ENCODE results near the gene SNAI3. TPM values are rescaled to one million over a fixed set of nuclear protein-coding genes. Genes with fewer than 3 reads are reported as not detected.

SNAI3 gene
- total RNA-seq, 2 donors from 2014 or later: 8.4 to 10.5 TPM

DNA sequence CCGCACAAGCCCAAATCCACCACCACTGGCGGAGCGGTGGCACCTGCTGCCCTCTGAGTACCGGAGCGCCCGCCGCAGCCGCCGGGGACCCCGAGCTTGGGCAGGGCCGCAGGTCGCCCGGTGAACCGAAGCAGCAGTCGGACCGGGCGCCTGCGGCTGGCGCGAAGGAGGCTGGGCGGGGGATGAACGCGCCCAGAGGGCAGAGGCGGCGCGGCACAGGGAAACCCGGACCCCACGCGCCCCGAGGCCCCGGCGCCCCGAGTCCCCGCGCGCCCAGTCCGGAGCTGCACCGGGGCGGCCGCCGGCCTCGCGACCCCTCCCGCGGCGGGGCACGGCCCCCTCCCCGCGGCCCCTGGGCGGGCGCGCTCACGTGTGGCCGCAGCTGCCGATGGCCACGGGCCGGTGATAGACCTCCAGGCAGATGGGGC is 19.5 kb upstream of the SNAI3 start:
- peak; percentile 49 to 54 for DNase-seq
- H3K4me1 Mint-ChIP-seq (ENCODE audit: low read depth): peaks cover 71% of the 10 kb centered on the region
- no peaks in the 10 kb centered on the region for H3K9me3 Mint-ChIP-seq
- peak; percentile 17 to 18 for ATAC-seq (replicated peaks in 1 of 2)
- H3K4me3 Mint-ChIP-seq: peak overlapping the region; percentile 93
- no peaks in the 10 kb centered on the region for H3K36me3 Mint-ChIP-seq (ENCODE audit: insufficient read depth in 2 of 2)
- no peak overlapping the region for H3K27ac Mint-ChIP-seq
- no peaks in the 10 kb centered on the region for H3K27me3 Mint-ChIP-seq (ENCODE audit: low read depth)

DNA sequence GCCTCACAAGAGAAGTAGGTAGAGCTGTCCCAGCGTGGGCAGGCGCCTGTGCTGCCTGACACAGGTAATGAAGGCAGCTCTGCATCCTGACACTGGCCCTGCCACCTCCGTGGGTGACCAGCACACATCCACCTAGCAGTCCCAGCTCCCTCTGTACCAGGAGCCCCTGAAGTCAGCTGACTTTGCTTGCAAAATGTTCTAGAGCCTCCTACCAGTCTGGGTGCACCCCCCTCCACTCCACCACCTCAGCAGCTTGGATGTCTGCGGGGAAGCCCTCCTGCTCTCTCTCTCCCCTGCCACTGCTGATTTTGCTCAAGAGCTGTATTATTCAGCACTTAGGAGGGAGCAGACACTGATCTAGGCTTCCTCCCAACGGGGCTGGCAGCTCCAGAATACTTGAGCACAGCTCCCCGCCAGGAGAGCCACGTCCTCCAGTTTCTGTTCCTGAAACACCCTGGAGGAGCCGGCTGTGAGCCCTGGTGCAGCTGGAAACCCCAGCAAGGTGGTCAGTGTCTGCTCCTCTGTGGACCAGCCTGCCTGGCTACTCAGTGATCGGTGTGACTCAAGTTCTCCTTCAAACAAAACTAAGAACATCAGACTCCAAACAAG is 18.9 kb upstream of the SNAI3 start:
- H3K27me3 Mint-ChIP-seq (ENCODE audit: low read depth): no peaks in the 10 kb centered on the region
- peak overlapping the region; percentile 83 to 93 for H3K4me3 Mint-ChIP-seq
- H3K9me3 Mint-ChIP-seq: no peaks in the 10 kb centered on the region
- H3K4me1 Mint-ChIP-seq (ENCODE audit: low read depth): peaks cover 78% of the 10 kb centered on the region
- H3K36me3 Mint-ChIP-seq (ENCODE audit: insufficient read depth in 2 of 2): no peaks in the 10 kb centered on the region
- peak in 1 of 2 donors; percentile 29 for DNase-seq
- H3K27ac Mint-ChIP-seq: peak overlapping the region; percentile 52
- ATAC-seq (replicated peaks in 1 of 2): no peak

DNA sequence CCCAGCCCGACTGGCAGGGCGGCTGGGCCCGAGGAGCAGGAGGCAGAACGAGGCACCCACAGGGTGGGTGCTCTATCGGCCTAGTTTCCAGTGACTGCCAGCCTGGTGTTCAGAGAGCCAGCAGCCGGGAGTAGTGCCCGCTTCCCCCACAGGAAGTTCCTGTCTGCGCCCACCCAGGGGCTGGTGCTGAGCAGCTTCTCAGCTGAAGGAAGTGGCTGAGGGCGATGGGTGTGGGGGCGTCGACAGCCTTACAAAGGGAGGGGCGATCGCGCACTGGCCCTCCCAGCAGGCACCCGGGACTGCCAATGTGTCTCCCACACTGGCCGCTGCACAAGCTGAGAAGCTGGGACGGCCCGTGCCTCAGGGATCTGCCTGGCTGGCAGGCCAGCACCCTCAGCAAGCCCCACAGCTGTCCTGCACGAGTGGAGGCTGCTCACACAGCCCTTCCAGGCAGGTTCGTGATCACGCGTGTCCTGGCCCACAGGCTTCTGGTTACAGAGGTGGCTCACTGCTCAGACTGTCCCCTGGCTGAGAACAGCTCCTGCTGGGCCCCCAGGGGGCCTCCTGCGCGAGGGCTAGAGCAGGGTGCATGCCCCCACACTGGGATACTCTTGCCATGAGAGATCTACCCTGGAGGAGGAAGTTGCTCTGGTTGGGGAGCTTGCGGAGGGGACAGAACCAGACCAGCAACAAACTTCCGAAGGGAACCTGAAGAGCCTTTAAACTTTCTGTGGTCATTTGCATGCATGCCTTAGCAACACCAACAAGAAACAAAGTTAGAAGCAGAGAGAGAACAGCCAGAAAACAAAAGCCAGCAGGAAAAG is 17.4 kb upstream of the SNAI3 start:
- H3K36me3 Mint-ChIP-seq (ENCODE audit: insufficient read depth in 2 of 2): no peaks in the 10 kb centered on the region
- H3K27me3 Mint-ChIP-seq (ENCODE audit: low read depth): no peaks in the 10 kb centered on the region
- H3K27ac Mint-ChIP-seq: peak overlapping the region; percentile 7
- DNase-seq: peak; percentile 80 to 84
- peaks cover 77% of the 10 kb centered on the region for H3K4me1 Mint-ChIP-seq (ENCODE audit: low read depth)
- H3K4me3 Mint-ChIP-seq: peak overlapping the region; percentile 83 to 93
- ATAC-seq (replicated peaks in 1 of 2): peak; percentile 29 to 41
- no peaks in the 10 kb centered on the region for H3K9me3 Mint-ChIP-seq

DNA sequence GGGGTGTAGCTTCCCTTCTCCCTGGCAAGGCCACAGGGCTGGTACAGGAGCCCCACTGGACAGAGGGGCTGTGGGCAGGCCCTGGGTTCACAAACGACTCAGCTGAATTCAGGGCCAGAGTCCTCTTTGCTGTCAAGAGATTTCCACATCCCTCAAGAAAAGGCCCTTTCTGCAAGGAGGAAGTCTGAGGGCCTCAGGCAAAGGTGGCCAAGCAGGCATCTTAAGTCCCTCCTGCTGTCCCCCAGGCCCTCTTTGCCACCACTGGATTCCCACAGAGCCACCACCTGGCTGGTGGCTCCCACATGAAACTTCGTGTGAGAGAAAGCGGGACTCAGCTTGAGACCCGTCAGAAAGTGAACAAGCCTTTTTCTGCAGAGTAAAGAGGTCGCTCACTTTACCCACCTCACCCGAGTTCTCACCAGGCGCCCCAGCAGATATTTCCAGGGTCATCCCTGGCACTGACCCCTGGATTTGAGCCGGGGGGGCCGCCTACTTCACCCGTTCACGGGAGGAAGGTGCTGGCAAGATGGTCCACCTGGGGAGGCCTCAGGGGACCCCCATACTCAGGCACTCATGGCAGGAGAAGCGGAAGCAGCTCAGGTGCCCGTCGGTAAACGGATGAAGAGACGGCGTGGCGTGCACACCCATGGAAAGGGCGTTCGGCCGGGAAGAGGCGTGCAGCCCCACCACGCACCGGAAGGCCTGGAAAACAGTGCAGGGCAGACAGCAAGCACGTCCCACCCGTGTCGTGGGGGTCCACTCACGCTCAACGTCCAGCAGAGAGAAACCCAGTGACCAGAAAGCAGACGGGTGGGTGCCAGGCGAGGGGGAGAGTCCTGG is 16.3 kb upstream of the SNAI3 start:
- Mint-ChIP-seq H3K27me3 (ENCODE audit: low read depth) (no peaks in the 10 kb centered on the region), H3K4me1 (ENCODE audit: low read depth) (peaks cover 73% of the 10 kb centered on the region), H3K36me3 (ENCODE audit: insufficient read depth in 2 of 2) (no peaks in the 10 kb centered on the region), H3K9me3 (no peaks in the 10 kb centered on the region), H3K4me3 (peak overlapping the region; percentile 83 to 93), H3K27ac (peak overlapping the region; percentile 13)
- DNase-seq: no peak
- ATAC-seq (replicated peaks in 1 of 2): no peak

DNA sequence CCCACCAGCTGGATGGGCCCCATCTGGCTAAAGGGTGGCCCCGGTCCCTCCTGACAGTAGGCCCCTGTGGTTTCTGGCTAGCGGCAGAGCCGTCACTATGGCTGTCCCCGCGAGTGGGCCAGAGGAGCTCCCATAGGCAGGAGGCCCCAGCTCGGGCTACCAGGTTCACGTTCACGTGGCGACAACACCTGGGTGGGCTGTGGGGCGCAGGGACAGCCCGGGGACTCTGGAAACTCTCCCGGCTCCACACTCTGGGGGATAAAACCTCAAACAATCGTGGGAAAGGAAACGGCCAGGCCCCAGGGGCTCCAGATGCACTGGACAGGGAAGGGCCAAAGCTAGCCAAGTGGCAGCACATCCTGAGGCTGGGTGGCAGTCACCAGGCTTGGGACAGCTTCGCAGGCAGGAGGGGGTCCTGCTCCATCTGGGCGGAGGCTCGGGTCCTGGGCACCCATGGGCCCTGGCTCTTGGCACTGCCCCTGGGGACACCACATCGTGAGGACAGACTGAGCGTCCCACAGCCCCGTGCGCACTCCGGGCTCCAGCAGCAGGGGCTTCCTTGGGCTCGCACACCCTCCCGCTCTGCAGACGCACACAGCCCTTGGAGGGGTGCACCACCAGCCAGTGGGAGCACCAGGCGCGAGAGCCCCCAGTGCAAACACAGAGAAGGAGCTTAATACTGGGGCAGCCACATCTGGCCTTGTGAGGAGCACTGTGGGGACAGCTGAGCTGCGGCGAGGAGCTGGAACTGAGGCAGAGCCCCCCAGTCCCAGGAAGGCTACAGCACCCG is 15.5 kb upstream of the SNAI3 start:
- DNase-seq (peak in 1 of 2 donors; percentile 30), ATAC-seq (replicated peaks in 1 of 2) (no peak)
- Mint-ChIP-seq H3K4me1 (ENCODE audit: low read depth) (peaks cover 66% of the 10 kb centered on the region), H3K27me3 (ENCODE audit: low read depth) (no peaks in the 10 kb centered on the region), H3K4me3 (peak overlapping the region; percentile 83 to 93), H3K9me3 (no peaks in the 10 kb centered on the region), H3K27ac (peak overlapping the region; percentile 51), H3K36me3 (ENCODE audit: insufficient read depth in 2 of 2) (no peaks in the 10 kb centered on the region)

DNA sequence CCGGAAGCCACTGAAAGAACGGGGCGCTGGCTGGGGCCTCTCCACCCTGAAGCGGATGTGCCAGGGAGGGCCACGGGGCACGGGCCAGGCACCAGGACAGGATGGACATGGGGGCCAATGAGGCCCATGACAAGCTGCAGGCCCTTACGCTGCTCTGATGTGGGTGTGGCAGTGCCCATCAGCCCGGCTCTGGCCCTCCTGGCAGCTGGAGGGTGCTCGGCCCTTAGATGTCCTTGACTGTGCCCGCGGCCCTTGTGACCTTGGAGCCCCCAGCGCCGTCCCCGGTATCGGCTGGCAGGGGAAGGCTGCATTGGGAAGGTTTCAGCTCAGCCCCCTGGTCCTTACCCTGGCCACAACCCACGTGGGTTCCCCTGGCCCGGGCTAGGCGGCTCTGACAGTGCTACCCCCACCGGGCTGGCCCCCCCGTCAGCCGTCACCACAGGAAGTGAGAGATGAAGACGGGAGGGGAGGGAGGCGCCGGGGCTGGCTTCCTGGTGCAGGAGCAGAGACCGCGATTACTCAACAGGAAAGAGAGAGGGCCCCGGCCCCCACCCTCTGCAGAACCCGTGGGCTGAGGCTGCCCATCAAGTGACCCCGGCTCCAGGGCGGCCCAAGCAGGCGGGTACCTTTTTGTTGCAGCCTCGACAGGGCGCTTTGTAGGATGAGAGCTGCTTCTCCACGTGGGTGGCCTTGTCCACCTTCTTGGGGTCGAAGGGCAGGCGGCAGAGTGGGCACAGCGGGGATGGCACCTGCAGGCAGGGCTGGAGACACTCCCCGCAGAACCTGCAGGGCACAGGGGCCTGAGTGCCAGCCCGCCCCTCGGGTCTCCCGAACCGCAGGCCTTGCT is 14.6 kb upstream of the SNAI3 start:
- H3K4me1 Mint-ChIP-seq (ENCODE audit: low read depth): peaks cover 66% of the 10 kb centered on the region

DNA sequence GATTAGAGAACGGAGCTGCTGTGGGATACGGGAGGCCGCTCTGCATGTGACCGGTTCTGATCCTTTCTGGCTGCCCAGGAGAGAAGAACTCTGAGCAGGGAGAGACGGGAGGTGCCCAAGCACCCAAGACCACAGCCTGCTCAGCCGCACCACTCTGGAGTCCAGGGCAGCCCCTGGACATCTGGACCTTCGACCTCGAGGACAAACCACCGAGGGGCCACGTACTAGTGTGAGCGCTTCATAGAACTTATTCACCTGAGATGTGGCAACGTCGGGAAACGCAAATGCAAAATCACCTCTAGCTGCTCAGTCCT is 14.0 kb upstream of the SNAI3 start:
- Mint-ChIP-seq H3K27ac (peak overlapping the region; percentile 76), H3K4me3 (peak overlapping the region; percentile 83 to 93), H3K36me3 (ENCODE audit: insufficient read depth in 2 of 2) (no peaks in the 10 kb centered on the region), H3K4me1 (ENCODE audit: low read depth) (peaks cover 64% of the 10 kb centered on the region), H3K9me3 (no peaks in the 10 kb centered on the region), H3K27me3 (ENCODE audit: low read depth) (no peaks in the 10 kb centered on the region)
- ATAC-seq (replicated peaks in 1 of 2) (no peak), DNase-seq (no peak)

More for the DNA sequence above, 14.6 kb upstream of the SNAI3 start:
- H3K27me3 Mint-ChIP-seq (ENCODE audit: low read depth): no peaks in the 10 kb centered on the region
- DNase-seq: peak; percentile 94 to 95
- no peaks in the 10 kb centered on the region for H3K36me3 Mint-ChIP-seq (ENCODE audit: insufficient read depth in 2 of 2)
- no peaks in the 10 kb centered on the region for H3K9me3 Mint-ChIP-seq
- peak; percentile 81 to 84 for ATAC-seq (replicated peaks in 1 of 2)
- H3K4me3 Mint-ChIP-seq: peak overlapping the region; percentile 83 to 93
- peak overlapping the region; percentile 94 for H3K27ac Mint-ChIP-seq

DNA sequence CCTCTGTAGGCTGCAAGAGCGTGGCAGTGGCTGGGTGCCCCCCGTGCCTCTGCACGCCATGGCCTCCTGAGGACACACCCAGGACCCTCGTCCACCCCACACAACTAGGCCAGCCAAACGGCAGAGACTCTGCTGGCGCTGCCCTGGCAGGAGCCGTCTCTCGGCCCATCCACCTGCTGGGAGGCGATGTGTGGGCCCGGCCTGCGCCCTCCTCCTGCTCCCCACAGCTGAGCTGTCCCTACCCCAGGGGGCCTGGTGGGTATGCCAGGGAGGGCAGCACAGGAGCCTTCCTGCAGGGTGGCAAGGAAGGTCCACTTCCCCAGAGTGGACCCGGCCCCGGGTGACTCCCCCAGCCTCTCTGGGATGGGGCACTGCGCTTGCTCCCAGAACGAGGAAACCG is 12.9 kb upstream of the SNAI3 start:
- peak overlapping the region in 1 of 2 donors; percentile 93 for H3K4me3 Mint-ChIP-seq
- H3K36me3 Mint-ChIP-seq (ENCODE audit: insufficient read depth in 2 of 2): no peaks in the 10 kb centered on the region
- no peak for ATAC-seq (replicated peaks in 1 of 2)

DNA sequence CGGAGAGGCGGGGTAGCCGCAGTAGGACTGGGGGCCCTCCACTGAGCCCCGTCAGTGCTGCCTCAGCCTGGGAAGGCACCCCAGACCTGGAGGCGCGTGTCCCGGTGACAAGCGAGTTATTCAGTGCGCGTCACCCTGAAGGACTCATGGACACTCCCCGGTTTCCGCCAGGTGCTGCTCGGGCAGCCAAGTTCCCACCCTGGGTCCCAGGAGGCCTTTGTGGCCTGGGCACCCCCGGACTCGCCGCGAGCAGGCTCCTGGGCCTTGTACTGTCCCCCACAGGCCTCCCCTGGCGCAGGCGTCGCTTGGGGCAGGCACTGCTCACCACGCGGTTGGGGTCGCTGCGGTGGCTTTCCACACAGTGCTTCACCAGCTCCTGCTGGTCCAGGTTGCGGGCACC is 12.3 kb upstream of the SNAI3 start:
- Mint-ChIP-seq H3K4me1 (ENCODE audit: low read depth) (peaks cover 48% of the 10 kb centered on the region), H3K4me3 (no peak overlapping the region), H3K36me3 (ENCODE audit: insufficient read depth in 2 of 2) (no peaks in the 10 kb centered on the region), H3K27me3 (ENCODE audit: low read depth) (no peaks in the 10 kb centered on the region), H3K9me3 (no peaks in the 10 kb centered on the region), H3K27ac (no peak overlapping the region)
- ATAC-seq (replicated peaks in 1 of 2) (no peak), DNase-seq (no peak)

More for the DNA sequence above, 12.9 kb upstream of the SNAI3 start:
- no peak for DNase-seq
- peaks cover 53% of the 10 kb centered on the region for H3K4me1 Mint-ChIP-seq (ENCODE audit: low read depth)
- no peaks in the 10 kb centered on the region for H3K9me3 Mint-ChIP-seq
- no peak overlapping the region for H3K27ac Mint-ChIP-seq
- H3K27me3 Mint-ChIP-seq (ENCODE audit: low read depth): no peaks in the 10 kb centered on the region

DNA sequence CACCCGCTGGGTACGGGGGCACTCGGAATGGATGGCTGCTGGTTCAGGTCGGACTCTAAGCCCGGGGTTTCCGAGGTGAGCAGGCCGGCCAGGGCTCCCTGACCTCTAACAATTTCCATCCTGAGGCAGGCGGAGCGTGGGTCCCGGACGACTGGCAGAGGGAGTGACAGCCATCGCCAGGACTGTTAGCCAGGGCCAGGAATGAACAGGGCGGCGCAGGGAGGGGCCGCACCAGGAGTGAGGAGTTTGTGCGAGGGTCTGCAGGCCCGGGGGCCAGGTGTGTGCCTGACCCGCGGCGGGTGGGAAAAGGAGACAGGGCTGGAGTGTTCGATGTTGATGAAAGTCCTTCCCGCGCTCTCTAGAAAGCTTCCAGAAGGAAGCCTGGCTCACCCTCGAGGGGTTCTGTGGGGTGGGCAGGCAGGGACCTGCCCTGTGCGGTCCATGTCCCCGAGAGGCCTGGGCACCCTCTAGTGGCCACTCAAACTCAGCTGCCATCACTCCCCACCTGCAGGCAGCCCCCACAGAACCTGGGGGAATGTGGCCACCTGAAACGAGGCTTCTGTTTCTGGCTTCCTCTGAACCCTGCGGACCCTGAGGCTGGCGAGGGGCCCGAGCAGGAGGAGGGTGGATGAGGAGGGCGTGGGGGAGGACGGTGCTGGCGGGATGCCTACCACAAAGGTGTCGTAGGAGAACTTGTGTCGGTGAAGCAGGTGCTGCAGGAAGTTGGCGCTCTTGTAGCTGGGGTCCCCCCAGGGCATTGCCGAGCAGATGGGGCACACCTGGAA is 11.7 kb upstream of the SNAI3 start:
- ATAC-seq (replicated peaks in 1 of 2): no peak
- H3K27ac Mint-ChIP-seq: no peak overlapping the region
- H3K36me3 Mint-ChIP-seq (ENCODE audit: insufficient read depth in 2 of 2): no peaks in the 10 kb centered on the region
- H3K27me3 Mint-ChIP-seq (ENCODE audit: low read depth): no peaks in the 10 kb centered on the region
- DNase-seq: no peak
- H3K9me3 Mint-ChIP-seq: no peaks in the 10 kb centered on the region
- H3K4me1 Mint-ChIP-seq (ENCODE audit: low read depth): peaks cover 42% of the 10 kb centered on the region
- no peak overlapping the region for H3K4me3 Mint-ChIP-seq

DNA sequence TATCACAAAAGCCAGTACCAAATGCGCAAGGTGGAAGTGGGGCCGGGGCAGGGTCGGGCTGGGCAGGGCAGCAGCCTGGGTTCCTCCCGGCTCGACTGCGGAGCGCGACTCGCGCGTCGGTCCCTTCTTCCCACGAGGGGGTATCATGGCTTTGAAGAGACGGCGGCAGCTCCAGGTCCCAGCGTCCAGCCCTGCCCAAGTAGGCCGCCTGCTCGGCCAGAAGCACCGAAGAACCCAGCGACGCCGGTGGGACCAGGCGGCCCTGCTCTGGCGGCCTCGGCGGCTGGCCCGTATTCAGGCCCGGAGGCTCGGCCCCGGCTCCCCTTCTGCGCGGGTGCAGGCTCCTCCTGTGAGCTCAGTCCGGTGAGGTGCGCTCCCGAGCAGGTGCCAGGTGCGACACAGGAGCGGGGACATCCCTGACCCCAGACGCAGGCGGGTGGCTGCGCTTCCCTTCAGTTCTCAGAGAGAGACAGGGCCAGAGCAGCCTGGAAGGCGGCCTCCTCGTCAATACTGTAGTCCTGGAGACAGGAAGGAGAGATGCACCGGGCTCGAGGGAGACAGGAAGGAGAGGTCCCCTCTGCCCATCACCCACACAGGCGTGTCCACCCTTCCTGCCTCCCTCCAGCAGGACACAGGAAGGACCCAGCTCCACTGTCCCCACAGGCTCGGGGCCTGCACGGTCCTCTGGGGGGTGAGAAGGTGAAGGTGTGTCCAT is 11.0 kb upstream of the SNAI3 start:
- ATAC-seq (replicated peaks in 1 of 2): no peak
- Mint-ChIP-seq H3K27ac (no peak overlapping the region), H3K9me3 (no peaks in the 10 kb centered on the region), H3K36me3 (ENCODE audit: insufficient read depth in 2 of 2) (no peaks in the 10 kb centered on the region), H3K4me1 (ENCODE audit: low read depth) (peaks cover 42% of the 10 kb centered on the region), H3K27me3 (ENCODE audit: low read depth) (no peaks in the 10 kb centered on the region), H3K4me3 (no peak overlapping the region)
- DNase-seq: no peak
